Loucy (cell line): ENCODE measurements around the gene TMEM139.
A peak's percentile ranks its signal among the peaks of the same experiment; 100 is the strongest.

Experiments
- H2AFZ ChIP-seq: fragments of 200-600 bp; sonication (generic); 2 replicates; pipeline ENCODE4 v1.6.0; 2016; ENCODE audit warnings: antibody characterized with exemption, mild to moderate bottlenecking, low read length, moderate library complexity
- H3F3A ChIP-seq: fragments of 200-600 bp; 2 replicates; pipeline ENCODE4 v1.6.0; 2016; ENCODE audit warnings: antibody characterized with exemption, low read depth, mild to moderate bottlenecking
- H3K27me3 ChIP-seq: fragments of 200-600 bp; sonication (generic); 2 replicates; pipeline ENCODE4 v1.6.1; 2014; ENCODE audit warnings: low read length, mild to moderate bottlenecking; ENCODE audit not compliant: insufficient read depth, poor library complexity, severe bottlenecking
- H3K36me3 ChIP-seq: fragments of 200-600 bp; sonication (generic); 2 replicates; pipeline ENCODE4 v1.6.1; 2016; ENCODE audit warnings: low read length; ENCODE audit not compliant: insufficient read depth
- H3K4me1 ChIP-seq: fragments of 200-600 bp; sonication (generic); 2 replicates; pipeline ENCODE4 v1.5.1; 2014; ENCODE audit warnings: low read length, mild to moderate bottlenecking; ENCODE audit not compliant: insufficient read depth, poor library complexity, severe bottlenecking
- H3K4me2 ChIP-seq: fragments of 200-600 bp; sonication (generic); 2 replicates; pipeline ENCODE4 v1.6.0; 2014; ENCODE audit warnings: antibody characterized with exemption, low read length, low read depth, mild to moderate bottlenecking; ENCODE audit not compliant: poor library complexity, severe bottlenecking
- H3K4me3 ChIP-seq: fragments of 200-600 bp; sonication (generic); 2 replicates; pipeline ENCODE4 v1.5.1; 2014; ENCODE audit warnings: low read length, mild to moderate bottlenecking, mixed read lengths; ENCODE audit not compliant: poor library complexity, severe bottlenecking
- H3K79me2 ChIP-seq: fragments of 200-600 bp; sonication (generic); 2 replicates; pipeline ENCODE4 v1.6.1; 2014; ENCODE audit warnings: low read length; ENCODE audit not compliant: insufficient read depth
- H3K9ac ChIP-seq: fragments of 200-600 bp; sonication (generic); 2 replicates; pipeline ENCODE4 v1.6.0; 2014; ENCODE audit warnings: mild to moderate bottlenecking, low read depth, low read length, moderate library complexity; ENCODE audit not compliant: poor library complexity, severe bottlenecking
- H3K9me2 ChIP-seq: fragments of 200-600 bp; sonication (generic); replicated peaks from 2 replicates; pipeline ENCODE4 v1.6.1; 2016; ENCODE audit warnings: low read depth, low read length, mixed read lengths
- H3K9me3 ChIP-seq: fragments of 200-600 bp; sonication (generic); 2 replicates; pipeline ENCODE4 v1.6.1; 2014; ENCODE audit warnings: mild to moderate bottlenecking, antibody characterized with exemption, low read length, low read depth; ENCODE audit not compliant: insufficient read depth
- H4K20me1 ChIP-seq: fragments of 200-600 bp; sonication (generic); 2 replicates; pipeline ENCODE4 v1.6.0; 2014; ENCODE audit warnings: antibody characterized with exemption, low read length, mild to moderate bottlenecking; ENCODE audit not compliant: insufficient read depth, poor library complexity, severe bottlenecking
- EZH2phosphoT487 ChIP-seq: fragments of 200-600 bp; IDR thresholded peaks from 2 replicates; pipeline ENCODE4 v1.6.1; 2018; ENCODE audit warnings: antibody characterized with exemption, mild to moderate bottlenecking, moderate library complexity, borderline replicate concordance
- TF ChIP-seq, protein P1 (sequence below): fragments of 200-600 bp; sonication (generic); conservative IDR thresholded peaks from 2 replicates; pipeline ENCODE4 v1.5.1; 2014; ENCODE audit warnings: mild to moderate bottlenecking, antibody characterized with exemption, low read length

The TMEM139 gene

DNA sequence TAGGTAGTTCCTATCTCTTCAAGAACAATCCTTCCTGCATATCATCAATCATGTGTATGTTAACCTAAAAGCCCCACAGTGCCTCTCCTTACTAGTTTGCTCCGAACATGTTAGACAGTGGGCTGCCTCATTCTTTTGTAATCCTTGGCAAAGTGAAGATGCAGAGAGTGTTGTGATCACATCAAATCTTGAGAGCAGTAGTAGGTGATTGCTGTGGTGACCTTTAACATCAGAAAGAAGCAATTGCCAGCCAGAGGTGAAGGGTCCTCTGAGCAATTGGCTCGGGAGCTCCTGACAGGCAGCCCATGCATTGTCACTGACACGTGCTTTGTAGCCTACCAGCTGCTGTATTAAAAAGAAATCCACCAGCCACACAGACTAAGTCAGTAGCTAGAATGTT, 41.1 kb upstream of the TMEM139 start:
- no peak overlapping the region for H2AFZ ChIP-seq
- H3K4me2 ChIP-seq, result peak overlapping the region; percentile 19
- no peaks in the 10 kb centered on the region for H4K20me1 ChIP-seq
- H3F3A ChIP-seq, result no peaks in the 10 kb centered on the region
- H3K4me1 ChIP-seq, result peaks cover 28% of the 10 kb centered on the region
- H3K79me2 ChIP-seq, result no peaks in the 10 kb centered on the region
- no peak overlapping the region for H3K9ac ChIP-seq
- TF ChIP-seq, protein P1, sequence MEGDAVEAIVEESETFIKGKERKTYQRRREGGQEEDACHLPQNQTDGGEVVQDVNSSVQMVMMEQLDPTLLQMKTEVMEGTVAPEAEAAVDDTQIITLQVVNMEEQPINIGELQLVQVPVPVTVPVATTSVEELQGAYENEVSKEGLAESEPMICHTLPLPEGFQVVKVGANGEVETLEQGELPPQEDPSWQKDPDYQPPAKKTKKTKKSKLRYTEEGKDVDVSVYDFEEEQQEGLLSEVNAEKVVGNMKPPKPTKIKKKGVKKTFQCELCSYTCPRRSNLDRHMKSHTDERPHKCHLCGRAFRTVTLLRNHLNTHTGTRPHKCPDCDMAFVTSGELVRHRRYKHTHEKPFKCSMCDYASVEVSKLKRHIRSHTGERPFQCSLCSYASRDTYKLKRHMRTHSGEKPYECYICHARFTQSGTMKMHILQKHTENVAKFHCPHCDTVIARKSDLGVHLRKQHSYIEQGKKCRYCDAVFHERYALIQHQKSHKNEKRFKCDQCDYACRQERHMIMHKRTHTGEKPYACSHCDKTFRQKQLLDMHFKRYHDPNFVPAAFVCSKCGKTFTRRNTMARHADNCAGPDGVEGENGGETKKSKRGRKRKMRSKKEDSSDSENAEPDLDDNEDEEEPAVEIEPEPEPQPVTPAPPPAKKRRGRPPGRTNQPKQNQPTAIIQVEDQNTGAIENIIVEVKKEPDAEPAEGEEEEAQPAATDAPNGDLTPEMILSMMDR, result no peak
- no peak for TF ChIP-seq EZH2phosphoT487
- no peaks in the 10 kb centered on the region for H3K9me3 ChIP-seq
- H3K27me3 ChIP-seq, result no peaks in the 10 kb centered on the region
- no peaks in the 10 kb centered on the region for H3K9me2 ChIP-seq
- H3K4me3 ChIP-seq, result no peak overlapping the region
- H3K36me3 ChIP-seq, result no peaks in the 10 kb centered on the region

DNA sequence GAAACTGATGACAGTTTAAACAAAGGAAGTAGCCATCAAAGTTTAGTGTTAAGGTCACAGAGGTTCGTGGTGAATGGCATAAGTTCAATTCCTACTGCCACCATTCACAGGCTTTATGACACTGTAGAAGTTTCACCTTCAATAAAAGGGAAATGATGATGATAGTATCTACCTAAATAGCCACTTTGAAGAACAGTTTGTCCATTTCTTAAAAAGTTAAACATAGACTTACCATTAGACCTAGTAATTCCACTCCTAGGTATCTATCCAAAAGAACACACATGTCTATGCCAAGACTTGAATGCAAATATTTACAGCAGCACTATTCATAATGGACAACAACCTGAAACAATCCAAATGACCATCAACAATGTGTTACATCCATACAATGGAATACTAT, 40.4 kb upstream of the TMEM139 start:
- H3K4me1 ChIP-seq, result peaks cover 28% of the 10 kb centered on the region

GRCh38 chr7:143245123-143245522, 39.6 kb upstream of the TMEM139 start:
- Histone ChIP-seq H3K9me2 (no peaks in the 10 kb centered on the region), H4K20me1 (no peaks in the 10 kb centered on the region), H3F3A (no peaks in the 10 kb centered on the region), H3K36me3 (no peaks in the 10 kb centered on the region), H3K4me1 (peaks cover 32% of the 10 kb centered on the region), H3K4me2 (no peak overlapping the region), H3K9ac (no peak overlapping the region), H3K79me2 (no peaks in the 10 kb centered on the region), H2AFZ (no peak overlapping the region), H3K4me3 (no peak overlapping the region), H3K9me3 (no peaks in the 10 kb centered on the region), H3K27me3 (no peaks in the 10 kb centered on the region)
- TF ChIP-seq, protein P1, result no peak
- no peak for TF ChIP-seq EZH2phosphoT487

More for the DNA sequence above, 40.4 kb upstream of the TMEM139 start:
- no peaks in the 10 kb centered on the region for H3F3A ChIP-seq
- no peaks in the 10 kb centered on the region for H3K9me2 ChIP-seq
- H4K20me1 ChIP-seq, result no peaks in the 10 kb centered on the region
- H3K9ac ChIP-seq, result no peak overlapping the region
- no peak overlapping the region for H2AFZ ChIP-seq
- no peaks in the 10 kb centered on the region for H3K36me3 ChIP-seq
- no peaks in the 10 kb centered on the region for H3K79me2 ChIP-seq
- H3K4me2 ChIP-seq, result peak overlapping the region; percentile 19
- H3K4me3 ChIP-seq, result no peak overlapping the region
- H3K27me3 ChIP-seq, result no peaks in the 10 kb centered on the region
- TF ChIP-seq, protein P1, result no peak
- TF ChIP-seq EZH2phosphoT487, result no peak
- no peaks in the 10 kb centered on the region for H3K9me3 ChIP-seq
